Sigmoid colon (tissue), 7 donors: Measurements from ENCODE around the gene COX6B2. TPM values are rescaled to one million over a fixed set of nuclear protein-coding genes. Genes with fewer than 3 reads are reported as not detected.
A peak's percentile ranks its signal among the peaks of the same experiment; 100 is the strongest.

Experiments
- DNase-seq: peaks from one replicate; pipeline ENCODE4 v3.0.0-alpha.2; 2019
- H3K27ac ChIP-seq, 4 donors: fragments of 200-600 bp; sonication (generic); one replicate each; pipeline ENCODE4 v1.5.1; 2016 to 2019; ENCODE audit warnings: mild to moderate bottlenecking in 1 of 4
- H3K27me3 ChIP-seq, 3 donors: fragments of 200-600 bp; sonication (generic); one replicate each; pipeline ENCODE4 v1.5.1; 2019; ENCODE audit warnings: mild to moderate bottlenecking in 1 of 3
- H3K36me3 ChIP-seq, 4 donors: fragments of 200-600 bp; sonication (generic); one replicate each; pipeline ENCODE4 v1.5.1; 2016 to 2019
- H3K4me1 ChIP-seq, 4 donors: fragments of 200-600 bp; sonication (generic); one replicate each; pipeline ENCODE4 v1.5.1; 2017 to 2019
- H3K4me3 ChIP-seq, 4 donors: fragments of 200-600 bp; sonication (generic); one replicate each; pipeline ENCODE4 v1.5.1; 2017 to 2019; ENCODE audit warnings: mild to moderate bottlenecking in 2 of 4, moderate library complexity in 1 of 4
- H3K9me3 ChIP-seq, 4 donors: fragments of 200-600 bp in 3 of 4; sonication (generic) in 3 of 4; one replicate each; pipeline versions ENCODE4 v1.5.1 to v1.6.1; 2013 to 2019
- EP300 ChIP-seq, 4 donors: sonication (generic); formaldehyde crosslinking; IDR thresholded peaks; one replicate each; pipeline ENCODE4 v1.6.1; 2017; ENCODE audit warnings: antibody characterized with exemption in 4 of 4
- POLR2A ChIP-seq, 2 donors: fragments of 450-650 bp; IDR thresholded peaks; one replicate each; pipeline ENCODE4 v1.6.1; 2016; ENCODE audit warnings: antibody characterized with exemption in 2 of 2, mild to moderate bottlenecking in 2 of 2, moderate library complexity in 2 of 2
- POLR2AphosphoS5 ChIP-seq, 4 donors: sonication (generic); formaldehyde crosslinking; IDR thresholded peaks; one replicate each; pipeline ENCODE4 v1.6.1; 2017; ENCODE audit warnings: antibody characterized with exemption in 4 of 4
- WGBS, 2 donors: extraction: QIAGEN DNeasy Blood & Tissue Kit; methylation state at CpG; one replicate each; pipeline ENCODE4 v1.1.7; 2013; 5-methylcytosine and 5-hydroxymethylcytosine counted together
- intact Hi-C: fragments of 100-400 bp; cut with DNase I; formaldehyde crosslinking; loops from one replicate; pipeline ENCODE4 v1.15.1; 2023
- polyA plus RNA-seq, 3 donors: library from polyadenylated mRNA; stranded (reverse); fragments of 200-250 nt; gene quantifications; one replicate each; pipeline ENCODE4 v1.2.3, GENCODE V29; 2013
- total RNA-seq, 4 donors: library from RNA; depleted of rRNA; stranded (reverse); fragments of >200 nt; gene quantifications; one replicate each; pipeline ENCODE4 v1.1.0, GENCODE V29; 2016
- TF ChIP-seq, protein P1 (sequence below), 4 experiments: fragments of 450-650 bp in 3 of 4; fragments of 200-600 bp in 1 of 4; IDR thresholded peaks; one replicate each; pipeline ENCODE4 v1.5.1; 2016 to 2019; ENCODE audit warnings: antibody characterized with exemption in 4 of 4, mild to moderate bottlenecking in 3 of 4, moderate library complexity in 2 of 4
- donor health status: healthy with polysubstance abuse.
- donor health status: Bipolar disorder and iron deficiency.
- donor health status: healthy.

Gene COX6B2
- total and polyA plus RNA-seq, 7 donors: 0.16 to 3.8 (median 0.99) TPM; not detected in 3

DNA sequence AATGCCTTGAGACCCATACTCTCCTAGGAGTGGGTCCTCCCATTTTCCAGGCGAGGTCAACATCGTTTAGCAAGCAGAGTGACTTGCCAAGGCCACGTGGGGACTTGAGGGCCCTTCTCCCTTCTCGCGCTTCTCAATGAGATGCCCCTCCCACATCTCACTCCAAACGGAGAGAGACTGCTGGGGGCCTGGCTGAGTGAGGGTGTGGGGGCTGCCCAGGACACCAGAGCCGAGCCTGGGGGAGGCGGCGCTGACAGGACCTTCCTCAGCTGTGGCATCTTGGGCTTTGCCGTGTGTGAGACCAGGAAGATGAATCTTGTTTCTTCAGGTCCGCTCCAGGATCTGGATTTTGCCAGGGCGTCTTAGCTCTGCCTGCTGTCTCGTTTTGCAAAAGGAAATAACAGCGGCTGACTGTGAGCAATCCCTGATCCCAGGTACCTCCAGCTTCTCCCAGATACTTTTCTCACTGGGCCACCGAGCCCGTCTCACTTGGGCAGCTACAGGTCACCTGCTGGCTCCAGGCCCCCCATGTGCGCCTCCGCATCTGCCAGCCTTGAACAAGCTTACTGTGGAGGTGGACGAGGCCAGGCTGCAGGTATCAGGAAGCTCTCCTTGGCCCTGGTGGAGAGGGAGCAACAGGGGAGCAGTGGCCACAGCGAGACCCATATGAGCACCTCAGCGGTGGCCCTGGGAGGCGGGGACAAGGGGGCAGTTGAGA is 6.0 kb downstream of the COX6B2 start:
- intact Hi-C loops: no loop called here
- no peak overlapping the region for H3K27ac ChIP-seq
- peaks cover 19 to 39% (median 32%) of the 10 kb centered on the region in 3 donors for H3K27me3 ChIP-seq
- H3K36me3 ChIP-seq: peaks cover 0 to 20% (median 6%) of the 10 kb centered on the region in 4 donors
- H3K9me3 ChIP-seq: no peaks in the 10 kb centered on the region
- TF ChIP-seq POLR2AphosphoS5 (IDR thresholded peaks at IDR 0.05) (no peak), POLR2A (IDR thresholded peaks at IDR 0.05) (no peak), EP300 (IDR thresholded peaks at IDR 0.05) (no peak)
- TF ChIP-seq, protein P1, sequence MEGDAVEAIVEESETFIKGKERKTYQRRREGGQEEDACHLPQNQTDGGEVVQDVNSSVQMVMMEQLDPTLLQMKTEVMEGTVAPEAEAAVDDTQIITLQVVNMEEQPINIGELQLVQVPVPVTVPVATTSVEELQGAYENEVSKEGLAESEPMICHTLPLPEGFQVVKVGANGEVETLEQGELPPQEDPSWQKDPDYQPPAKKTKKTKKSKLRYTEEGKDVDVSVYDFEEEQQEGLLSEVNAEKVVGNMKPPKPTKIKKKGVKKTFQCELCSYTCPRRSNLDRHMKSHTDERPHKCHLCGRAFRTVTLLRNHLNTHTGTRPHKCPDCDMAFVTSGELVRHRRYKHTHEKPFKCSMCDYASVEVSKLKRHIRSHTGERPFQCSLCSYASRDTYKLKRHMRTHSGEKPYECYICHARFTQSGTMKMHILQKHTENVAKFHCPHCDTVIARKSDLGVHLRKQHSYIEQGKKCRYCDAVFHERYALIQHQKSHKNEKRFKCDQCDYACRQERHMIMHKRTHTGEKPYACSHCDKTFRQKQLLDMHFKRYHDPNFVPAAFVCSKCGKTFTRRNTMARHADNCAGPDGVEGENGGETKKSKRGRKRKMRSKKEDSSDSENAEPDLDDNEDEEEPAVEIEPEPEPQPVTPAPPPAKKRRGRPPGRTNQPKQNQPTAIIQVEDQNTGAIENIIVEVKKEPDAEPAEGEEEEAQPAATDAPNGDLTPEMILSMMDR (IDR thresholded peaks at IDR 0.05): no peak
- no peak overlapping the region for H3K4me3 ChIP-seq
- WGBS, 2 donors: 81 to 82% methylated on average over 22 of the region's 22 CpGs
- no peak for DNase-seq
- peaks cover 0 to 5% (median 4%) of the 10 kb centered on the region in 4 donors for H3K4me1 ChIP-seq

DNA sequence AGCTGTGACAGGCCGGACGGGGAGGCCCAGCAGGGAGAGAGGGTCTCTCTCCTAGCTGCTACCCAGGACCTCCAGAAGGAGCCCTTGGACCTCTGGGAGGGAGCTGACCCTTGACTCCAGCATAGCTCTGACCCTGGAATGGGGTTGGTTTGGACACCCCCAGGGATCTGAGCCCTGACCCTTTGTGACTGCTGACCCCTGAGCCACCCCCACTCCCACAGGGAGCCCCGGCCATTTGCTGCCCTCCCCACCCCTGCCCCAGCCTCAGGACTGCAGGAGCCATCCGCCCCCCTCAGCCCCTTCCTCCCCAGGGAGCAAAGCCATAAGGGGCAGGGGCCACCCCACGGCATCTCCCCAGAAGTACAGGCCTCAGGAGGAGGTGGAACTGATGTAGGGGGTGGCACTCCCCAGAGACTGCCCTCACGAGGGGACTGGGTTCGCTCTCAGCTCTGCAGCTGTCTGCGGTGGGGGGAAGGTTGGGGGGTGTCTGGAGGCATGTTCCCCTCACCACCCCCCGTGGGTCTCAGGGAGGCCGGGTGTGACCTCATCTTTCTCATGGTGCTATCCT is 7.0 kb downstream of the COX6B2 start:
- Histone ChIP-seq H3K36me3 (peaks cover 0 to 30% (median 14%) of the 10 kb centered on the region in 4 donors), H3K4me3 (no peak overlapping the region), H3K4me1 (no peaks in the 10 kb centered on the region), H3K9me3 (no peaks in the 10 kb centered on the region), H3K27ac (no peak overlapping the region), H3K27me3 (peaks cover 9 to 29% (median 22%) of the 10 kb centered on the region in 3 donors)
- DNase-seq: no peak
- no peak for TF ChIP-seq EP300 (IDR thresholded peaks at IDR 0.05)
- no peak for TF ChIP-seq POLR2AphosphoS5 (IDR thresholded peaks at IDR 0.05)
- TF ChIP-seq POLR2A (IDR thresholded peaks at IDR 0.05): no peak
- TF ChIP-seq, protein P1 (IDR thresholded peaks at IDR 0.05): no peak
- intact Hi-C loops: no loop called here
- 90 to 91% methylated on average over 10 of the region's 10 CpGs for WGBS, 2 donors

DNA sequence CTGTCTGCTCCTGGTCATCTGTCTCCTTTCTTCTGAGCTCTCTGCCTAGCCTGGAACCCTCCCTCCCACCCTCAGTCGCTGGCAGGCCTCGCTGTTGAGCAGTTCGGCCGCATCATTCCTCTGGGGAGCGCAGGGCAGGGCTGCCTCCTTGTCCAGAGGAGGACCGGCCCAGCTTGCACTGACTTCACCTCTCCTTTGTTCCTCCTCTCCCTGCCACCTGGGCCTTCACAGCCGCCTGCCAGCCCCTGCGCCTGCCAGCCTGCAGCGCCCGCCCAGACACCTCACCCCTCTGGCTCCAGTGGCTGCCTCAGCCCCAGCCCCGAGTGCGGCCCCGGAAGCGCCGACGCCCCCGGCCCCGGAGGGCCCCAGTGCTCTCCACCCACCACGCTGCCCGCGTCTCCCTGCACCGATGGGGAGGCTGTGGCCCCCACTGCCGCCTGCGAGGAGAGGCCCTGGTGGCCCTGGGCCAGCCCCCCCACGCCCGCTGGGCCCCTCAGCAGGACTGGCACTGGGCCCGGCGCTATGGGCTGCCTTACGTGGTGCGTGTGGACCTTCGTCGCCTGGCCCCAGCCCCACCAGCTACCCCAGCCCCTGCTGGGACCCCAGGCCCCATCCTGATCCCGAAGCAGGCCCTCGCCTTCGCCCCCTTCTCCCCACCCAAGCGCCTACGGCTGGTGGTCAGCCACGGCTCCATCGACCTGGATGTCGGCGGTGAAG is 7.6 kb downstream of the COX6B2 start:
- no peak for DNase-seq
- WGBS, 2 donors: 92 to 94% methylated on average over 41 of the region's 41 CpGs
- intact Hi-C loops: no loop called here
- H3K9me3 ChIP-seq: no peaks in the 10 kb centered on the region
- no peak overlapping the region for H3K27ac ChIP-seq
- peaks cover 0 to 4% (median 2%) of the 10 kb centered on the region in 4 donors for H3K4me1 ChIP-seq
- peaks cover 0 to 36% (median 18%) of the 10 kb centered on the region in 4 donors for H3K36me3 ChIP-seq
- H3K4me3 ChIP-seq: no peak overlapping the region
- peaks cover 4 to 23% (median 16%) of the 10 kb centered on the region in 3 donors for H3K27me3 ChIP-seq
- no peak for TF ChIP-seq EP300 (IDR thresholded peaks at IDR 0.05)
- no peak for TF ChIP-seq POLR2AphosphoS5 (IDR thresholded peaks at IDR 0.05)
- TF ChIP-seq POLR2A (IDR thresholded peaks at IDR 0.05): no peak
- TF ChIP-seq, protein P1 (IDR thresholded peaks at IDR 0.05): no peak

DNA sequence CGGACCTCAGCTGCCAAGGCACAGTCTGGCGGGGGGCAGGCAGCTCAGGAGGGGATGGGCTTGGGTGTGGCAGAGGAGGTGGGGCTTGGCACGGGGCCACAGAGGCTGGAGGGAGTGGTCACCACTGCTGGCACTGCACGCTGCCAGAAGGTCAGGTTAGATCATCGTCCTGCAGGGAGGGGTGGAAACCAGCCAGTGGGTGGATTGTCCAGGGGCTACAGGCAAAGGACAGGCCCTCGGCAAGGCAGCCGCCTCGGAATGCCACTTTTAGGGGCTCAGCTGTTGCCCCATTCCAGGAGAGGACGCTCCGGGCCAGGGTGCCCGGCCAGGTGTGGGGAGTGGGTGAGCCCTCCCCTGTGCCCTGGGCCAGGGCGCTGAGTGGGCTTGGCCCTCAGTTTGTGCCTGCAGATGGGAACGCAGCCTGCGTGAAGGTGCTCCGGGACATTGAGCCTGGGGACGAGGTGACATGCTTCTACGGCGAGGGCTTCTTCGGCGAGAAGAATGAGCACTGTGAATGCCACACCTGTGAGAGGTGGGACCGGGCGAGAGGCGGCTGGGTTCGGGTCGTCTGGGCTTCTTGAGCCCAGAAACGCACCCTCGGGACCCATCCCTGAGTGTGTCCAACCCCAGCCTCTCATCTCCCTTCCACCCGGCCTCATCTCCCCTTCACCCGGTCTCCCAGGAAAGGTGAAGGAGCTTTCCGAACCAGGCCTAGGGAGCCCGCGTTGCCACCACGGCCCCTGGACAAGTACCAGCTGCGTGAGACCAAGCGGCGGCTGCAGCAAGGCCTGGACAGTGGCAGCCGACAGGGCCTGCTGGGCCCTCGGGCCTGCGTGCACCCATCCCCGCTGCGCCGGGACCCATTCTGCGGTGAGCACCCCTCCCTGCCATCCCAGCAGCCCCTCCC is 8.4 kb downstream of the COX6B2 start:
- Histone ChIP-seq H3K4me1 (peaks cover 0 to 12% (median 8%) of the 10 kb centered on the region in 4 donors), H3K4me3 (no peak overlapping the region), H3K9me3 (no peaks in the 10 kb centered on the region), H3K27ac (peak overlapping the region in 1 of 4 donors; percentile 28), H3K36me3 (peaks cover 0 to 39% (median 18%) of the 10 kb centered on the region in 4 donors), H3K27me3 (peaks cover 0 to 15% (median 10%) of the 10 kb centered on the region in 3 donors)
- no peak for DNase-seq
- intact Hi-C loops: no loop called here
- TF ChIP-seq POLR2AphosphoS5 (IDR thresholded peaks at IDR 0.05) (no peak), POLR2A (IDR thresholded peaks at IDR 0.05) (no peak), EP300 (IDR thresholded peaks at IDR 0.05) (no peak)
- TF ChIP-seq, protein P1 (IDR thresholded peaks at IDR 0.05): no peak
- WGBS, 2 donors: 78 to 88% methylated on average over 43 of the region's 43 CpGs
